ENCODE data around the gene PYCR2.

PYCR2 gene

GRCh38 chr1:225906467-225906866 is 17.6 kb downstream of the PYCR2 start:
- Histone ChIP-seq H3K27me3 (ENCODE audit: low read length) (no peaks in the 10 kb centered on the region), H3K9me3 (ENCODE audit: insufficient read depth, low read length) (no peaks in the 10 kb centered on the region), H3F3A (ENCODE audit: insufficient read depth) (no peaks in the 10 kb centered on the region), H3K4me3 (ENCODE audit: insufficient read depth, low read length, poor library complexity, severe bottlenecking) (no peak overlapping the region), H2AFZ (ENCODE audit: low read depth, low read length, severe bottlenecking) (no peak overlapping the region), H3K79me2 (ENCODE audit: insufficient read depth, low read length) (no peaks in the 10 kb centered on the region), H3K9me2 (replicated peaks; ENCODE audit: insufficient read depth, low read length) (no peaks in the 10 kb centered on the region), H3K4me2 (ENCODE audit: low read depth, low read length, poor library complexity, severe bottlenecking) (no peak overlapping the region), H4K20me1 (ENCODE audit: low read depth, low read length) (no peaks in the 10 kb centered on the region), H3K9ac (ENCODE audit: low read length) (no peak overlapping the region), H3K36me3 (ENCODE audit: low read length) (no peaks in the 10 kb centered on the region), H3K27ac (ENCODE audit: low read depth, low read length) (no peak overlapping the region)
- TF ChIP-seq CTCF (IDR thresholded peaks at IDR 0.05; ENCODE audit: insufficient read depth, low read length, poor library complexity, severe bottlenecking) (no peak), EZH2phosphoT487 (conservative IDR thresholded peaks at IDR 0.05; ENCODE audit: low read length) (no peak)

GRCh38 chr1:225903623-225904022 is 20.4 kb downstream of the PYCR2 start:
- no peaks in the 10 kb centered on the region for H4K20me1 ChIP-seq (ENCODE audit: low read depth, low read length)
- no peak overlapping the region for H2AFZ ChIP-seq (ENCODE audit: low read depth, low read length, severe bottlenecking)
- no peaks in the 10 kb centered on the region for H3K9me2 ChIP-seq (replicated peaks; ENCODE audit: insufficient read depth, low read length)
- no peak overlapping the region for H3K4me2 ChIP-seq (ENCODE audit: low read depth, low read length, poor library complexity, severe bottlenecking)
- no peaks in the 10 kb centered on the region for H3K36me3 ChIP-seq (ENCODE audit: low read length)
- no peaks in the 10 kb centered on the region for H3K27me3 ChIP-seq (ENCODE audit: low read length)
- H3K9me3 ChIP-seq (ENCODE audit: insufficient read depth, low read length): no peaks in the 10 kb centered on the region
- H3K9ac ChIP-seq (ENCODE audit: low read length): no peak overlapping the region
- H3K79me2 ChIP-seq (ENCODE audit: insufficient read depth, low read length): no peaks in the 10 kb centered on the region
- no peak overlapping the region for H3K4me3 ChIP-seq (ENCODE audit: insufficient read depth, low read length, poor library complexity, severe bottlenecking)
- no peak overlapping the region for H3K27ac ChIP-seq (ENCODE audit: low read depth, low read length)
- no peak for TF ChIP-seq EZH2phosphoT487 (conservative IDR thresholded peaks at IDR 0.05; ENCODE audit: low read length)
- TF ChIP-seq CTCF (IDR thresholded peaks at IDR 0.05; ENCODE audit: insufficient read depth, low read length, poor library complexity, severe bottlenecking): no peak
- 0 out of 2 replicates have a peak, but pooled peaks cover 3% of the 10 kb centered on the region for H3F3A ChIP-seq (ENCODE audit: insufficient read depth)

GRCh38 chr1:225899044-225899925 is 24.8 kb downstream of the PYCR2 start:
- no peak overlapping the region for H3K9ac ChIP-seq (ENCODE audit: low read length)
- H3K79me2 ChIP-seq (ENCODE audit: insufficient read depth, low read length): no peaks in the 10 kb centered on the region
- H4K20me1 ChIP-seq (ENCODE audit: low read depth, low read length): no peaks in the 10 kb centered on the region
- H3K27ac ChIP-seq (ENCODE audit: low read depth, low read length): no peak overlapping the region
- no peaks in the 10 kb centered on the region for H3K27me3 ChIP-seq (ENCODE audit: low read length)
- H3K4me2 ChIP-seq (ENCODE audit: low read depth, low read length, poor library complexity, severe bottlenecking): no peak overlapping the region
- H3F3A ChIP-seq (ENCODE audit: insufficient read depth): peaks cover 13% of the 10 kb centered on the region; the same call in 1 of the 2 replicates
- H3K9me3 ChIP-seq (ENCODE audit: insufficient read depth, low read length): no peaks in the 10 kb centered on the region
- H2AFZ ChIP-seq (ENCODE audit: low read depth, low read length, severe bottlenecking): no peak overlapping the region
- no peak for TF ChIP-seq EZH2phosphoT487 (conservative IDR thresholded peaks at IDR 0.05; ENCODE audit: low read length)
- TF ChIP-seq CTCF (IDR thresholded peaks at IDR 0.05; ENCODE audit: insufficient read depth, low read length, poor library complexity, severe bottlenecking): no peak
- H3K9me2 ChIP-seq (replicated peaks; ENCODE audit: insufficient read depth, low read length): no peaks in the 10 kb centered on the region
- no peak overlapping the region for H3K4me3 ChIP-seq (ENCODE audit: insufficient read depth, low read length, poor library complexity, severe bottlenecking)
- H3K36me3 ChIP-seq (ENCODE audit: low read length): no peaks in the 10 kb centered on the region

All from SU-DHL-6 (cell line).